ENCODE results near the gene ZNG1C.
"Not testable (repeated sequence)": the region's sequence is repeated elsewhere in the genome, so short reads cannot be mapped to it uniquely, and the experiment has no call there.

The ZNG1C gene

DNA sequence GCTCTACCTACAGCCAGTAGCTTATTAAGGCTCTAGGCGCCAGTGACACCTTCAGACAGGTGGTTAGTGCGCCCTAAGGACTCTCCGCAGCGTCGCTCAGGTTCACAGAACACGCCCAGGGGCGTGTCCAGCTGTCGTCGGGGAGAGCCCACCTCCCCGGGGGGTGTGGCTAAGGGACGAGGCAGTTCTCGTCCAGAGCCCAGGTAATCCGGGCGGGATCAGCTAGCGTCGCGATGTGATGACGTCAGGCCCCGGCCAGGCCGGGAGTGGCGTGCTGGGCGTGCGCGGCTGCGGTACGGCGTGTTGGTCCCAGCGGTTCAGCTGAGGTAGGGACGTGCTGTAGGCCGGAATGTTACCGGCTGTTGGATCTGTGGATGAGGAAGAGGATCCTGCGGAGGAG lies at the start of gene ZNG1C:
TSS of gene ZNG1C (plus strand) at position 301 of the 400 bp plus-strand sequence. CDS start at position 350, 49 bp downstream.
- not testable (repeated sequence) for DNase-seq

GRCh38 chr9:68242437-68242836 lies 654 bp downstream of the ZNG1C start:
- DNase-seq, result not testable (repeated sequence)

DNA sequence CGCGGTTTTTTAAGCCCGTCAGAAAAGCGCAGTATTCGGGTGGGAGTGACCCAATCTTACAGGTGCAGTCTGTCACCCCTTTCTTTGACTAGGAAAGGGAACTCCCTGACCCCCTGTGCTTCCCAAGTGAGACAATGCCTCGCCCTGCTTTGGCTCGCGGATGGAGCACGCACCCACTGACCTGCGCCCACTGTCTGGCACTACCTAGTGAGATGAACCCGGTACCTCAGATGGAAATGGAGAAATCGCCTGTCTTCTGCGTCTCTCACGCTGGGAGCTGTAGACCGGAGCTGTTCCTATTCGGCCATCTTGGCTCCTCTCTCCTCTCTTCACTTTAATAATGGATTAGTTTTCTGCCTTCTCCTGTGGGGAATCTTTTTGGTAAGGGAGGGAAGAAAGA lies 39.3 kb downstream of the ZNG1C start:
- DNase-seq, result not testable (repeated sequence)

- not testable (repeated sequence) for DNase-seq
Observed at GRCh38 chr9:68302567-68302966, 60.8 kb downstream of the ZNG1C start, which contains the start of gene FOXD4L3. Gene FOXD4L3 (plus strand): TSS chr9:68302867. CDS start chr9:68302952, 85 bp downstream.

DNA sequence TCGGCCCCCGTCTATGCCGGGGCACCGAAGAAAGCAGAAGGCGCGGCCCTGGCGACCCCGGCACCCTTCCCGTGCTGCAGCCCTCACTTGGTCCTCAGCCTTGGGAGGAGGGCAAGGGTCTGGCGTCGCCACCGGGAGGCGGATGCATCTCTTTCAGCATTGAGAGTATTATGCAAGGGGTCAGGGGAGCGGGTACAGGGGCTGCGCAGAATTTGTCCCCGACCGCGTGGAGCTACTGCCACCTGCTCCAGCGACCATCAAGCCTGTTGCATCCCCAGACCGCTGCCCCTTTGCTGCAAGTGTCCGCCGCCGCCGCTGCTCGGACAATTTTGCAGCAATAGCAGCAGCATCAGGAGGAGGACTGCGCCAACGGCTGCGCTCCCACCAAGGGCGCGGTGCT lies 62.0 kb downstream of the ZNG1C start:
- not testable (repeated sequence) for DNase-seq

- DNase-seq, result not testable (repeated sequence)
Observed at GRCh38 chr9:68304212-68304611, 62.4 kb downstream of the ZNG1C start.

DNA sequence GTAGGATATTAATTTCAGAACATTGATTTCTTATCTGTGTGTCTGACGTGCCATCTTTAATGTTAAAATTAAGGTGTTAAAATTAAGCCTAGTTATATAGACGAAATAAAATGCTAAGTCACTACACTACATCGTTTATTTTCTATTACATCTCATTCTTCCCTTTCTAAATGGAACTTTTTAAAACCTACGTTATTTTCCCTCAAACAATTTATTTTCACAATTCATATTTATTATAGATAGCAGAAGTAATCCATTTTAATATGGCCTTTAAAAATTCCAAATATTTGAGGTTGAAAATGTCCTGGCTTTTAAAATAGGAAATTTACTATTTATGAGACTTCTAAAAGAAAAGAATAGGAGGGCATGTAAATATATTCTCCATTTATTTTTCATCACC lies 63.0 kb downstream of the ZNG1C start:
- not testable (repeated sequence) for DNase-seq

DNA sequence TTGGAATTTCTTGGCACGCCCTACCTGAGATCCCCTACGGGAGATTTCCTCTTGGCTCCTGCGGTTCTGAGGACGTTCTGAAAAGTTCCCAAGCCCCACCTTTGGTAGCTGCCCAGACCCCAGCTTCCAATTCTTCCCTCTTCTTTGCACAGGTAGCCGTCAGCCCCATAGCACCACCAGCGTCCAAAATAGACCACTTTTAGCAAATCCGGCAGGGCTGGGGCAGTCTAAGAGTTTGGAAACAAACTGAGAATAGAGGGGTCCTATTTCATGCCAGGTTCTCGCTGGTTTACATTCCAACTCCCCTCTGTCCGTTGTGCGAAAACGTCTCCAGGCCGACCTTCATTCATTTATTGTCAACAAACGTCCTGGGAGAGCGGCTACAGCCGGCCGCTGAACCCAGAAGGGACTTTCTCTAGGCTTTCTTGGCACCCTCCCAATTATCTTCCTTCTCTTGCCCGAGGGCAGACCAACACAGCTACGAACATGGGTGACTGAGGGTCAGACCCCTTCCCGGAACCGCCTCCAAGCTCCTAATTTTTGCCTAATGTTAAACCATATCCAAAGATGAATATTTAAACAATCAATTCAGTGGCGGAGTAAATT lies 64.0 kb downstream of the ZNG1C start:
- DNase-seq, result not testable (repeated sequence)

DNA sequence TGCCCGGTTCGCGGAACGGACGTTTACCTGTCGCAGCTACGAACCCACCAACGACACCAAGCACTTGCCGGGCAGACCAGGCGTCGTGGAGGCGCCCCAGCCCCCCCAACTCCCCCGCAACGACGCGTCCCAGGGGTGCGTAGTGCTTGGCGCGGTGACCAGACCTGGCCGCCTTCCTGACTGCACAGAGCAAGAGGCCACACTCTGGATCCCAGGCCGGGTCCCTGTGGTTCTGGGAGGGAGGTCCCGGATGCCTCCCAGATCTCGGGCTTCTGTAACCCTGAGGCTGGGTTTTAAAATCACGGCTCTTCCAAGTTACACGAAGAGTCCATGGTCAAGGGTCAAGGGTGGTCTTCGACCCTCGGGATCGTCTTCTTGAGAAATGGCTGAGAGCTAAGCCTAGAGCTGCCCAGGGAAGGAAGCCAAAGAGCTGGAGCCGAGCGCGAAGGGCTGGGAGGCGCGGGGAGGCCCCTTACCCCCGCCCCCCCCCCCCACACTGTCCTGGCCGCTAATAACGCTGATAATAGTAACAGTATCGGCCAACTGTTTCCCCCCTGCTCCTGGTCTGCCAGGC lies 64.7 kb downstream of the ZNG1C start:
- DNase-seq, result not testable (repeated sequence)

GRCh38 chr9:68307127-68307526 lies 65.3 kb downstream of the ZNG1C start:
- not testable (repeated sequence) for DNase-seq

DNA sequence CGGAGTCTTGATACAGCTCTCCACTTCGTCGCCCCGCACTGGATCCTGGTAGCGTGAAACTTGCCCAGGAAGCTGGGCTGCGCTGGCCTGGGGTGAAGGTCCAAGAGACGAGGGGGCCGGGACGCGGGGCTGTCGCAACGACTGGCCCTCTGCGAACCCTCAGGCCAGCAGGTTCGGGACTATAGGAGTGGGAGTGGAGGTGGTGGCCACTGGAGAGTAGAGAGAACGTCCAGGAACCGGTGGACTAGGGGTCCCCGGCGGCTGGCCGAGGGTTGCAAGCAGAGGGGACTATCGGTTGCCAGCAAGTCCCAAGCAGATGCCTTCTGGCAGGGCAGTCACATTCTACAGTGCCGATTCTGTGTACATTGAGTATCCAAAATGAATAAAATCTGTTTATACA lies 65.9 kb downstream of the ZNG1C start:
- DNase-seq, result not testable (repeated sequence)

GRCh38 chr9:68311208-68311607 lies 69.4 kb downstream of the ZNG1C start:
- not testable (repeated sequence) for DNase-seq

DNA sequence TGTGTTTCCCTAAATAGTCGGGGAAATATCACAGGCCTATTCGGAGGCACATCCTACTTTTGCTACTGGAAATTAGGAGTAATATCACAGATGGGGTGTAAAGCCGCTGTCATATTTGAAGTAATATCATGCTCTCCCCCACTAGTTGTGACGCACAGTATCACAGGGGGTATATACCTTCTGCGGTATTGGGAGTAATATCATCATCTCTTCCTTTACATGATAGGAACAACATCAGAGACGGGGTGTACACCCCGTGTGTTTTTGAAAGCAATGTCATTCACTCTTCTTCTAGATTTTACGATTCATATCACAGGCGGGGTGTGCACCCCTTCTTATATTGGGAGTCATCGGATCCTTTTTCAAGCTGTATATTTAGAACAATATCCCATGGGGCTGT lies 76.4 kb downstream of the ZNG1C start:
- not testable (repeated sequence) for DNase-seq

DNA sequence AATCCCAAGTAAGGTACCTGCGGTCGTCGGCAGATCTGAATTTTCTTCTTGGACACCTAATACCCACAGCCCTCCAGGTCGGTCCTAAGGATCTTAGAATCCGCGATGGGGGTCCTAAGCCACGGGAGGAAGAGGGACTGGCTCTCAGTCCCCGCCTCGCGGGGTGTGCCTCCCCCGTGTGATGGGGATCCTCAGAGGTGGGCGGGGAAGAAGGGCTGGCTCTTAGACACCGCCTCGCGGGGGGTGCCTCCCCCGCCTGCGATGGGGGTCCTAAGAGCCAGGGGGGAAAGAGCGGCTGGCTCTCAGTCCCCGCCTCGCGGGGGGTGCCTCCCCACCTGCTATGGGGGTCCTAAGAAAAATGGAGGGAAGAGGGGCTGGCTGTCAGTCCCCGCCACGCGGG lies 82.0 kb downstream of the ZNG1C start:
- not testable (repeated sequence) for DNase-seq

DNA sequence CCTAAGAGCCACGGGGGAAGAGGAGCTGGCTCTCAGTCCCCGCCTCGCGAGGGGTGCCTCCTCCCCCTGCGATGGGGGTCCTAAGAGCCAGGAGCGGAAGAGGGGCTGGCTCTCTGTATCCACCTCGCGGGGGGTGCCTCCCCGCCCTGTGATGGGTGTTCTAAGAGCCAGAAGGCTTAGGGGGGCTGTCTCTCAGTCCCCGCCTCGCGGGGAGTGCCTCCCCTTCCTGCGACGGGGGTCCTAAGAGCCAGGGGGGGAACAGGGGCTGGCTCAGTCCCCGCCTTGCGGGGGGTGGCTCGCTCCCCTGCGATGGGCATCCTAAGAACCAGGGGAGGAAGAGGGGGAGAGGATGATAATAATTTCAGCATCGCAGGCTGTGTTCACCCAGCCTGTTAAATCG lies 82.7 kb downstream of the ZNG1C start:
- DNase-seq, result not testable (repeated sequence)

- DNase-seq, result not testable (repeated sequence)
Observed at GRCh38 chr9:68329106-68329505, 87.3 kb downstream of the ZNG1C start.

DNA sequence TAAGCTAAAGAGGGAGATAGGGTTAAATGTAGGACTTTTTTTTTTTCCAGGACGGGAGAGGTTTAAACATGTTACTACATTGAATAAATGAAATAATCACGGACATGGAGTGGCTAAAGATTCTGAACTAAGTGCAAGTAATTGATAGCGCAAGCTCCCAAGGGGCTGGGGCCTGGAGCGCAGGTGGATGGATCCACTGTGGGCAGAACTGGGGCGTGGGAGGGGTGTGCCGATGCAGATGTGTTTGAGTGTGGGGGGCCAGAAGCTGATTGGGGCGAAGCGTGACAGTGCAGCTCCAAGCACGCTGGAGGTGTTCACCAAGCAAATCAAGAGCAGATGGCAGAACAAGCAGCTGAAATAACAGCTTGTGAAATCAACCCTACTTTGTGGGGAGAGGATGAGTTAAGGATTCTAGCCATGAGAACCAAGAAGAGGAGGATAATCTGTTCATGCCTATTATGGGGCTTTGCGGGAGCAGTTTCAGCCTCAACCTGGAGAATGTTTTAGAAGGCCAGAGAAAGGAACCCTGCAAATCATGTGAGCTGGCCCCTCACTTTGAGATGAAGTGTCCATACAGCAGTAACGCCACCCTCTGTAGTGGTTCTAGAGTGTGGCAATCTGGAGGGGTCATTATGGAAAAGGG lies 88.9 kb downstream of the ZNG1C start:
- DNase-seq, result not testable (repeated sequence)

DNA sequence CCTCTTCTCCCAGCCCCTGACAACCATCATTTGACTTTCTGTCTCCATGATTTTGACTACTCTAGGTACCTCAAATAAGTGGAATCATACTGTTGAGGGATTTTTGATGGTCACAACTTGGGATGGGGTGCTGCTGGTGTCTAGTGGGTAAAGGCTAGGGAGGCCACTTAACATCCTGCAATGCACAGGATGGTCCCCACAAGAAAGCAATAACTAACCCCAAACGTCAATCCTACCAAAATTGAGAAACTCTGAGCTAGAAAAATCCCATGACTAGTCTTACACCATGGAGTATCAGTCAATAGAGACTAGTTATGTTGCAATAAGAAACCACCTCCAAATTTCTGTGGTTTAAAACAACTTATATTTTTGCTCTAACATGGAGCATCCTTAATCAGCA lies 90.3 kb downstream of the ZNG1C start:
- DNase-seq, result not testable (repeated sequence)

DNA sequence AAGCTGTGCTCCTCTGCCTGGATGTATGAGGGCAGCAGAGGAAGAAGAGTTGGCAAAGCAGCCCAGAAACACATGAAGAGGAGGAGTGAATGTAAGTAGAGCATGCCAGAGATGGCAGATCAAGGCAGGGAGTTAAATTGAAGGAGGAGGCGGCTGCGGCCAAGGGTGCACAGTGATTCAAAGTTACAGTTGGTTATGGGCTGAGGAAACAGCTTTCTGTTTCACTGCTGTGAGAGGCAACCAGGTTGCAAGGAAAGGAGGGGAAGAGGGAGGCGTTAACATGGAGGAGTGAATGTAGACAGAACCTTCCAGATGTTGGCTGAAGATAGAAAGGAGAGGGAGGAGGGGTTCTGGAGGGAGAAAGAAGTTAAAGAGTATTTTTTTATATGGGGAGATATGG lies 94.2 kb downstream of the ZNG1C start:
- DNase-seq, result not testable (repeated sequence)

- DNase-seq, result not testable (repeated sequence)
Observed at GRCh38 chr9:68336639-68337339, 95.0 kb downstream of the ZNG1C start.

- not testable (repeated sequence) for DNase-seq
Observed at GRCh38 chr9:68338000-68338399, 96.2 kb downstream of the ZNG1C start.

DNA sequence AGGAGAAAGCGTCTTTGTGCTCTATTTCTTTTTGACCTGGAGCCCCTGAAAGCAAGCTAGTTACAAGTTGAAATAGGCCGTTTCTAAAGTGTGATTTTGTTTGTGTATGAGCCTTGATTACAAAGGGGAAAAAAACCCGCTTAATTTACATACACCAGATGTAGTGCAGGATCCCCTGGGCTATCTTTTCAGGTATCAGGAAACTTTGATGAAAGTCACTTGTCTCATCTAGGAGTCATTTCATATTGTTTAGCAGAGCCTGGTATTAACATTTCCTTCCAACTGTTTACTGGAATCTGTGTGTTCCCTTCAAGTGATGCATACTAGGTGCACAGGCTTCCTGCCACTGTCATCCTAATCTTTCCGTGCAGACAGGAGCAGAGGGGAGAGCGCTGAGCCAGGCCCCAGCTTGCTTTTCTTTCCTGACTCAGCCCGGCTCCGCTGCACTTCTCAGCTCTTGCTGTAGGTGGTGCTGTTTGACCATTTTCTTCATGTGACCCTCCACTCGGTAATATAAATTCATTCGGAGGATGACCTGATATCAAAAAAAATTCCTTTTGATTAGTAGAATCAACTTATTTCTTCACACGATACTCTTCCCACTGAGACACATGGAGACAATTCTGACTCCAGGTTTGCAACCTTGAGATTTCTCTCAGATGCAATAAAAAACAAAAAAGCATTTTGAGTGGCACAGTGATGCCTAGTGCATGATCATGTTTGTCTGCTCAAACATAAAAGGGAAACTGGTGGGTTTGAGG lies 100.7 kb downstream of the ZNG1C start:
- DNase-seq, result not testable (repeated sequence)

DNA sequence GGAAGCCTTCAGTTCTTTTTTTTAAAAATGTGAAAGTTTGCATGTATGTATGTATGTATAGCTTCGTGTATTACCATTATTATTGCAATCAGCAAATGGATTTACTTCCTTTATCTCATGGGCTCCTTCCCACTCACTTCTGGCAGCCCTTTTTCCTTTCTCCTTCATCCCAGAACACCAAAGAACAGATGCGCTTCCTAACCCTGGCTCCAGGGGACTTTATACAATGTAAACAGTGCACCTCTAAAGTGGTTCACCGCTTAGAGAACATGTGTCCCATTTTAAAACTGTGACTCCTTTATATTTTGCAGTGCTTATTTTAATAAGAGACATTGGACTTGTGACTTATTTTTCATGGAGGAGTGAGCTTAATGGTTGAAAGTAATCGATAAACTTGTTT lies 101.5 kb downstream of the ZNG1C start:
- DNase-seq, result not testable (repeated sequence)

All from Kasumi-1 (cell line).